Ovary (tissue), 3 donors: ENCODE data around the gene TRIM59.

ENCODE experiments used
- CTCF ChIP-seq, 3 donors: fragments of 450-650 bp in 2 of 3; fragments of 200-600 bp in 1 of 3; IDR thresholded peaks; one replicate each; pipeline versions ENCODE4 v1.5.1 to v1.8.0; 2016 to 2022; ENCODE audit warnings: antibody characterized with exemption in 3 of 3, mild to moderate bottlenecking in 1 of 3
- POLR2A ChIP-seq: fragments of 450-650 bp; IDR thresholded peaks from one replicate; pipeline ENCODE4 v1.6.1; 2017; ENCODE audit warnings: antibody characterized with exemption, mild to moderate bottlenecking, moderate library complexity
- donor health status: DM: no; HTN: no; CAD: no.

- TF ChIP-seq POLR2A = no peak
- TF ChIP-seq CTCF (IDR thresholded peaks at IDR 0.05) = no peak
Observed at GRCh38 chr3:160460033-160460432, 10.4 kb upstream of the TRIM59 start.
